HG03457 (cell line): ENCODE data around the gene TMEM191C.
"Not testable (repeated sequence)": the region's sequence is repeated elsewhere in the genome, so short reads cannot be mapped to it uniquely, and the experiment has no call there.

Source experiments
- ATAC-seq: cut with Tn5 transposase; IDR thresholded peaks from one replicate; pipeline ENCODE4 v1.9.1; 2021; ENCODE audit warnings: moderate number of reproducible peaks; ENCODE audit not compliant: unreplicated experiment

Gene TMEM191C

DNA sequence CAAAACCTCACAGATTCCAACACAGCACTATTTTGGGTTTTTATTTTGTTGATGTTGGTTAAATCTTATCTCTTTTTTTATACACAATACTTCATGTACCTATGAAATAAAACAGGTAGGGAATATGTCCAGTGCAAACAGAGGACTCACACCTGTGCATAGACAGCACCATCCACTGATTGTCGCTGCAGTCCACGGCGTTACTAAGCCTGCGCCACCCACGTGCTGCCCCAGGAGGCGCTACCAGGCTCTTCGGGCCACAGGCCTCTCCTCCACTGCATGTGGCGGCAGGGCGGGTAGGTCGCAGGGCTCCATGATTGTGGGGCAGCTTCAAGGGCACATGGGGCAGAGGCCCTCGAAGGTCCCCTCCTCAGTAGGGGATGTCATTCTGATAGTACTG, 5.8 kb downstream of the TMEM191C start:
- ATAC-seq: not testable (repeated sequence)

DNA sequence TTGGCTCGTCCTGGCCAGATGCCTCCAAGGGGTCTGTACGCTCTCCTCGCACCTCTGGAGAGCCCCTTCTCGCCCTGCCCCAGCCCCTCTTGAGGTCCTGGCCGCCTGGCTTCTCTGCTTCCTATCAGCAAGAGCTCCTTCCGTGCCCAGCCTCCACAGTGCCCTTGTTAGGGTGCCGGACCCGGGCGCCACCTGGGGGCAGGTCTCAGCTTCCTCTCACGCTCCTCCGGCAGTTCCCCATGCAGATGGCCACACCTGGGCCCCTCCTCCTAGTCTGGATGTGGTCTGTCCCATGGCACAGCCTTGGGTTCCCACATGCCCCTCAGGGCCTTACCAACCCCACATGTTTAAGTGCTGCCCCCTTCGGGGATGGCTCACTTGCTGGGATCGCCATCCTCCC, 6.5 kb downstream of the TMEM191C start:
- not testable (repeated sequence) for ATAC-seq

DNA sequence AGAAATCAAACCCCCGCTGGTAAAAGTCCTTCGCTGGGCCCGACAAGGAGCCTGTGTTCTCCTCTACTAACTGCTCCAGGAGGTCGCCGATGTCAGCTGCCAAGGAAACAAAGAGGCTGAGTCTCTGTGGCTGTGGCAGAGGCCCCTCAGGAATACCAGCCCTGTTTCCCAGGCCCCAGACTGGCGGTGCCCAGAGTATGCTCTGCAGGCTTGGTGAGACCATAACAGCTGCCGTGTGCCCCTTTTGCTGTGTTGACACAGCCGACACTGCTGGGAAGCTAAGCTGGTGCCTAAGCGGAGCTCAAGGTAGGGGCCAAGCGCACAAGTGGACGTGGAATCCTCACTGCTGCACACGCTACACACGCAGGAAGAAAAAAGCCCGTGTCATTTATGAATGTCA, 16.9 kb downstream of the TMEM191C start:
- not testable (repeated sequence) for ATAC-seq

- not testable (repeated sequence) for ATAC-seq
These were observed 20.5 kb downstream of the TMEM191C start for GRCh38 chr22:21487723-21488122.

DNA sequence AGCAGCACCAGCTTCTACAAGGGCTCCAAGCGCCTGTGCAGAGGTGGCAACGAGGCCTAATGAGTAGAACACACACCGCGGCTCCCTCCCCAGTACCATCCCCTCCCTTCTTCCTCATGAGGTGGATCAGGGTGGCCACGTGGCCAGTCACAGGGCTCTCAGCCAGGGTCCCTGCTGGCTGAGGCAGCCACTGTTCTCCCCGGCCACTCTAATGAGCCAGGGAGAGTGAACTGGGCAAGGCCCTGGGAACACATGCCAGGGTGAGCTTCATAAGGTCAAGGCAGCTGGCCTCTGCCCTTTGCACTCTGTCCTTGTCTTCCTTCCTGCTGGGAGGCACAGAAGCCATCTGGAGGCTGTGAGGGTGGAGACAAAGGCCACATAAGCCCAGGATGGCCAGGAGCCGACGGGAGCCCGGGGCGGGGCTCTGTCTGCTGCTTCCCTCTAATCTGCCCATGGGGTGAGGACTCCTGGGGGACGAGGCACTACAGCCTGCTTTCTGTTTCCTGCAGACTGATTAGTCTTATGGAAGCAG, 22.0 kb downstream of the TMEM191C start:
- ATAC-seq: not testable (repeated sequence)

GRCh38 chr22:21490556-21490955, 23.4 kb downstream of the TMEM191C start:
- ATAC-seq: not testable (repeated sequence)

- ATAC-seq: not testable (repeated sequence)
These were observed 25.1 kb downstream of the TMEM191C start for GRCh38 chr22:21492271-21492670.

GRCh38 chr22:21493789-21494782, 26.9 kb downstream of the TMEM191C start:
- ATAC-seq: not testable (repeated sequence)

DNA sequence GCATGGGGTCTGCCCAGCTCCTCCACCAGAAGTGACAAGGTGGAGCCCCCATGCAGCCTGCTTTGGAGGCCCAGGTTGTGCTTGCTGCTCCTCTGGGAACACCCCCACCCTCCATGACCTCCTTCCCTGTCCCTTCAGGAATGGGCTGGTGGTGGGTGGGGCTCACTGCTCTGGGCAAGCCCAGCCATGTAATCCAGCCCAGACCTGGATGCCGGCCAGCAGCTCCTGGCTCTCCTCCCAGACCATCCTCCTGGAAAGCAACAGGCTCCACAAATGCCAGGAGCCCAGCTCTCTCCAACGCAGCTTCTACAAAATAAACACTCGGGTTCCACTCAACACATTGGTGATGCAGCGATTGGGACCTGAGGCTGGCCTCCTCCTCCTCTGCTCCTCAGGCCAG, 30.8 kb downstream of the TMEM191C start:
- ATAC-seq: not testable (repeated sequence)

DNA sequence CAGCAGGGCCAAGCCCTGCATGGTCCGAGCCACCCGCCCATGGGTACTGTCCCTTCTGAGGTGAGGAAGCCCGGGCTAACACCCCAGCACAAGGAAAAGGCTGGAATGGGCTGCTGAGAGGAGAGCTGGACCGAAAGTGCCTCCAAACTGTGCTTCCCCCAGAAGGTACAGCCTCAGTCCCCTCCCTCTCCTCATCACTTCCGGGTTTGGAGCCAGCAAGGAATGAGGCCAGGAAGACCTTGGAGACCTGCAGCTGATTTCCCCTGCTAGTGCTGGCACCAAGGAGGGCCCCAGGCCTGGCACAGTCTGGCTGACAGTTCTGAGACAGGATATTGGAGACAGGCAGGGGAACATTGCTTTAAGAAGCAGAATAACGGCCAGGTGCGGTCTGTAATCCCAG, 31.3 kb downstream of the TMEM191C start:
- not testable (repeated sequence) for ATAC-seq

- ATAC-seq: not testable (repeated sequence)
These were observed 32.7 kb downstream of the TMEM191C start for GRCh38 chr22:21499623-21500506.

GRCh38 chr22:21510397-21510796, 43.2 kb downstream of the TMEM191C start:
- ATAC-seq: not testable (repeated sequence)

GRCh38 chr22:21512022-21512421, 44.8 kb downstream of the TMEM191C start:
- ATAC-seq: not testable (repeated sequence)

DNA sequence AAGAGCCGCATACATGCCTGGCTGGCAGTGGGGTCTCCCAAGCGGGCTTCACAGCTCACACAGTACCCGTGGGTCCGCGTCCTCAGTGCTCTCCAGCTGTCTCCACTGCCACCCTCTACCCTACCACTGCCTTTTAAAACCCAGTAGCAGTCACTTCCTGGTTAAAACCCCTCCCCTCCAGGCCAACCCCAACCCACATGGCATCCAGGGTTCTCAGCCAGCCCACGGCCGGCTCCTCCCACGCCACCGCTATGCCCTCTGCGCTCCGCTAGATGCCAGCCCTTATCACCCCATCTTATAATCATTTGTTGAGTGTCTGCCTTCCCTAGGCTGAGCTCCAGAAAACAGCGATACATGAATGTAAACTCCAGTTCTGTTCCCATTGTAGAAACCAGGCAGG, 46.9 kb downstream of the TMEM191C start:
- ATAC-seq: not testable (repeated sequence)

- not testable (repeated sequence) for ATAC-seq
These were observed 48.0 kb downstream of the TMEM191C start for GRCh38 chr22:21515234-21515633.

DNA sequence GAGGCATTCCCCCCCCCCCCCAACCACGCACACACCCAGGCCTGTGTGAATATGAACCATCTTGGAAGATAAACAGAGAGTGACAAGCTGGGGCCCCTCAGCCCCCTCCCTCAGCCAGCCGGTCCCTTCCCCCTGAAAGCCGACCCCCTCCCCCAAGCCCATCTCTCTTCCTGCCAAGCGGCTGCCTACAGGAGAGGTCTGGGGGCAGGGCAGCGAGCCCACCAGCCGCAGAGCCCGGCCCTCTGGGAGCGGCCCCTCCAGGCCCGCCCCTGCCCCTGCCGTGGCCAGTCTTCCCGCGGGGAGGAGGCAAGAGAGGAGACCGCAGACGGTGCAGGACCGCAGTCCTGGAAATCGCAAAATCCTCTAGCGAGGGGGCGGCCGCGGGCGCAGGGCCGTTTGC, 49.3 kb downstream of the TMEM191C start:
- ATAC-seq: not testable (repeated sequence)

DNA sequence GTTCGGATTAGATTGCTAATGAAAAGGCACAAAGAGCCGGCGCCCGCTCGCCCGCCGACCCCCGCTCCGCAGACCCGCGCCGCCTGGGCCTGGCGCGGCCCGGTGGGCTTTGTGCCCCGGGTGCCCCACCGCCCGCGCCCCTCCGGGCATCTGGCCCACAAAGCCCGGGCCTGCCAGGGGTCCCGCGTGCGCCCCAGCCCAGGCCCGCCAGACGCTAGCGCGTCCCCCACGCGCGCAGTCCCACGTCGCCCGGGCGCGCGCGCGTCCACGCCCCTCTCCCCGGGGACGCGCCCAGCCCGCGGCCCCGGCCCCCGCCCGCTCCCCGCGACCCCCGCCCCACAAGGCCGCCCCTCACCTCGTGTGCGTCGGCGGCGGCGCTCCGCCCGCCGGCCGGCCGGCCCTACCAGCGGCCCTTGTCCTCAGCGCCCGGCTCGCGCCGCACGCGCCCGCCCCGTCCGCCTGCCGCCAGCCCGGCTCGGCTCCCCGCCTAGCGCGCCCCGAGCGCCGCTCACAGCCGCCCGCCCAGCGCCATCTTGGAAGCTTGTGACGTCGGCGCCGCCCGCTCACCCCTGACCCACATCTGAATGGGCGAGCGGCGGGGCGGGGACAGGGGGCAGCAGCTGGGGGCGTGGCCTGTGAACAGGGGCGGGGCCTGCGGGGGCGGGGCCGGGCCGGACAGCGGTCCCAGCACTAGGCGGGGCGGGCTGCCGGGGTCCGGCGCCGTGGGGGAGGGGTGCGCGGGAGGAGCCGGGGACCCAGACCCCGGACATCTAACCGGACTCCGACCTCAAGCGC, 50.0 kb downstream of the TMEM191C start:
- not testable (repeated sequence) for ATAC-seq
